HEK293T (cell line): ENCODE measurements around the gene PQBP1.

Experiments
- CTCF ChIA-PET: fragments of 350-600 bp; formaldehyde crosslinking; extraction: SDS; loops from one replicate; lab custom pipeline; 2021; ENCODE audit warnings: antibody characterized with exemption, inconsistent platforms; lab: Yijun Ruan, JAX
- POLR2A ChIA-PET: fragments of 350-600 bp; formaldehyde crosslinking; extraction: SDS; loops from one replicate; lab custom pipeline; 2020; ENCODE audit warnings: antibody characterized with exemption, inconsistent platforms; lab: Yijun Ruan, JAX
- DNase-seq: peaks from one replicate; pipeline ENCODE4 v3.0.0; 2012; ENCODE audit warnings: mixed read lengths; ENCODE audit errors: extremely low spot score
- ARNT ChIP-seq: fragments of 450-650 bp; IDR thresholded peaks from 2 replicates; pipeline ENCODE4 v1.6.1; 2017; ENCODE audit warnings: mild to moderate bottlenecking
- BHLHE40 ChIP-seq: fragments of 450-650 bp; IDR thresholded peaks from 2 replicates; pipeline ENCODE4 v1.6.1; 2016; ENCODE audit warnings: mild to moderate bottlenecking, moderate library complexity, borderline replicate concordance
- CTBP1 ChIP-seq: fragments of 450-650 bp; IDR thresholded peaks from 2 replicates; pipeline ENCODE4 v1.6.1; 2016; ENCODE audit warnings: borderline replicate concordance
- ELF4 ChIP-seq: fragments of 450-650 bp; IDR thresholded peaks from 2 replicates; pipeline ENCODE4 v1.6.1; 2017; ENCODE audit warnings: antibody characterized with exemption
- FOXA1 ChIP-seq: fragments of 450-650 bp; IDR thresholded peaks from 2 replicates; pipeline ENCODE4 v1.6.1; 2016; ENCODE audit warnings: mild to moderate bottlenecking
- FOXK2 ChIP-seq: fragments of 450-650 bp; IDR thresholded peaks from 2 replicates; pipeline ENCODE4 v1.6.1; 2016; ENCODE audit warnings: mild to moderate bottlenecking
- FOXM1 ChIP-seq: fragments of 450-650 bp; IDR thresholded peaks from 2 replicates; pipeline ENCODE4 v1.6.1; 2017; ENCODE audit warnings: mild to moderate bottlenecking, borderline replicate concordance
- HDGF ChIP-seq: fragments of 450-650 bp; IDR thresholded peaks from 2 replicates; pipeline ENCODE4 v1.6.1; 2017; ENCODE audit warnings: antibody characterized with exemption, borderline replicate concordance
- L3MBTL2 ChIP-seq: fragments of 450-650 bp; conservative IDR thresholded peaks from 2 replicates; pipeline ENCODE4 v1.6.1; 2016; ENCODE audit warnings: mild to moderate bottlenecking
- LEF1 ChIP-seq: fragments of 450-650 bp; IDR thresholded peaks from 2 replicates; pipeline ENCODE4 v1.6.1; 2017; ENCODE audit warnings: mild to moderate bottlenecking, borderline replicate concordance
- NFRKB ChIP-seq: fragments of 450-650 bp; IDR thresholded peaks from 2 replicates; pipeline ENCODE4 v1.6.1; 2016; ENCODE audit warnings: mild to moderate bottlenecking, moderate library complexity
- PKNOX1 ChIP-seq: fragments of 450-650 bp; IDR thresholded peaks from 2 replicates; pipeline ENCODE4 v1.6.1; 2016
- SP1 ChIP-seq: fragments of 450-650 bp; IDR thresholded peaks from 2 replicates; pipeline ENCODE4 v1.6.1; 2017
- SUZ12 ChIP-seq: fragments of 450-650 bp; IDR thresholded peaks from 2 replicates; pipeline ENCODE4 v1.6.1; 2016; ENCODE audit warnings: mild to moderate bottlenecking
- TARDBP ChIP-seq: fragments of 450-650 bp; IDR thresholded peaks from 2 replicates; pipeline ENCODE4 v1.6.1; 2016
- ZNF384 ChIP-seq: fragments of 450-650 bp; IDR thresholded peaks from 2 replicates; pipeline ENCODE4 v1.6.1; 2016

Gene PQBP1

GRCh38 chrX:48938721-48939425, 41.1 kb downstream of the PQBP1 start:
- TF ChIP-seq NFRKB (no peak), ZNF384 (no peak), LEF1 (no peak), PKNOX1 (no peak), ARNT (no peak), HDGF (no peak), FOXK2 (no peak), ELF4 (no peak), FOXA1 (no peak)
- ChIA-PET POLR2A (no interaction called here), CTCF (interaction anchor here (0.7 kb wide), 1 partner anchor 168 kb away, joined by 3 read pairs; no protein-coding TSS in a partner anchor)
- DNase-seq: no peak

- DNase-seq: no peak
- POLR2A ChIA-PET: no interaction called here
- CTCF ChIA-PET: interaction anchor here (0.7 to 0.8 kb wide), 2 partner anchors 9 to 167 kb away, joined by 3 read pairs; no protein-coding TSS in a partner anchor
- TF ChIP-seq TARDBP (no peak), CTBP1 (no peak), FOXK2 (no peak), ELF4 (no peak), FOXM1 (no peak), NFRKB (no peak), SUZ12 (no peak), ZNF384 (no peak), PKNOX1 (no peak), L3MBTL2 (no peak), FOXA1 (no peak), BHLHE40 (no peak), LEF1 (no peak)
Measured at GRCh38 chrX:48939524-48940228, 41.9 kb downstream of the PQBP1 start.

GRCh38 chrX:48940404-48940955, 42.8 kb downstream of the PQBP1 start:
- CTCF ChIA-PET: interaction anchor here (0.7 to 0.8 kb wide), 2 partner anchors 10 to 167 kb away, joined by 3 read pairs; no protein-coding TSS in a partner anchor
- DNase-seq: no peak
- TF ChIP-seq L3MBTL2: no peak
- no peak for TF ChIP-seq NFRKB
- no peak for TF ChIP-seq HDGF
- TF ChIP-seq SP1: no peak
- no peak for TF ChIP-seq ELF4
- TF ChIP-seq TARDBP: no peak
- TF ChIP-seq ARNT: no peak
- TF ChIP-seq ZNF384: no peak
- TF ChIP-seq PKNOX1: no peak
- no peak for TF ChIP-seq FOXM1
- TF ChIP-seq SUZ12: no peak
- TF ChIP-seq BHLHE40: no peak
- TF ChIP-seq CTBP1: no peak
- TF ChIP-seq LEF1: no peak
- POLR2A ChIA-PET: no interaction called here

DNA sequence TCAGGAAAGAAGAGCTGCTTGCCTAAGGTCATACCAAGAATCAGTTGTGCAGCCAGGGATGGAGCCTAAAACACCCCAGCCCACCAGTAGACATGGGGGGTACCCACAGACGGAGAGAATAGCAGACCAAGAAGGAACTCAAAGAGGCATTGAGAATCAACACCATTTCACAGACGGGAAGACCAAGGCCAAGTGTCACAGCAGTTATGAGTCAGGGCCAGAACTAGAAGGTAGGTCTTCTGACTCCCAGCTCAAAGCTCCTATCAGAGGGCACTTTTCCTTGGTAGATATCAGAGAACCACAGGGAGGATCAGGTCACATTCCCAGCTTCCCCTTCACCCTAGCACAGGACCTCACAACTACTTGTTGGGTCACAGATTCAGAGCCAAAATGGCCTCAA, 45.2 kb downstream of the PQBP1 start:
- no peak for TF ChIP-seq SUZ12
- TF ChIP-seq HDGF: no peak
- no peak for TF ChIP-seq FOXA1
- TF ChIP-seq FOXM1: no peak
- no peak for TF ChIP-seq ZNF384
- no peak for TF ChIP-seq ELF4
- DNase-seq: no peak
- ChIA-PET CTCF (no interaction called here), POLR2A (no interaction called here)

- TF ChIP-seq ELF4 (no peak), FOXM1 (no peak), FOXA1 (no peak), CTBP1 (no peak), TARDBP (no peak), ZNF384 (no peak), PKNOX1 (no peak), SP1 (no peak), NFRKB (no peak), FOXK2 (no peak), ARNT (no peak), HDGF (no peak), BHLHE40 (no peak), SUZ12 (no peak), L3MBTL2 (no peak), LEF1 (no peak)
- ChIA-PET CTCF (interaction anchor here (0.7 to 0.9 kb wide), 2 partner anchors 9 to 98 kb away, joined by 3 to 4 read pairs; no protein-coding TSS in a partner anchor), POLR2A (no interaction called here)
- peak; percentile 77 for DNase-seq
Measured at GRCh38 chrX:48945517-48946348, 48.0 kb downstream of the PQBP1 start.
